OCI-LY7 (cell line): ENCODE data around the gene MTCL1. TPM values are rescaled to one million over a fixed set of nuclear protein-coding genes. Genes with fewer than 3 reads are reported as not detected.

Experiments used
- Bru-seq: library from RNA; stranded (reverse); fragments of 400-500 nt; gene quantifications from one replicate; lab custom pipeline; 2021; lab: Mats Ljungman, UMichigan
- BruChase-seq, 2 experiments: library from RNA; stranded (reverse); fragments of 400-500 nt; gene quantifications; one replicate each; lab custom pipeline; 2021; lab: Mats Ljungman, UMichigan
- BruUV-seq: library from RNA; stranded (reverse); fragments of 400-500 nt; replicated peaks from 2 replicates; lab custom pipeline; 2021; lab: Mats Ljungman, UMichigan
- CTCF ChIA-PET: fragments of 300-600 bp; sonication (Branson Sonifier 250); formaldehyde crosslinking; loops from one replicate; lab custom pipeline; 2022; ENCODE audit warnings: antibody characterized with exemption; ENCODE audit not compliant: unreplicated experiment; lab: Charles Lee
- POLR2A ChIA-PET: fragments of 300-600 bp; sonication (Branson Sonifier 250); formaldehyde crosslinking; loops from one replicate; lab custom pipeline; 2022; ENCODE audit warnings: antibody characterized with exemption; lab: Charles Lee
- DNase-seq: peaks from one replicate; pipeline ENCODE4 v3.0.0-alpha.2; 2015; ENCODE audit warnings: low spot score
- H2AFZ ChIP-seq: fragments of 200-600 bp; sonication (generic), shearing (Covaris generic); 2 replicates; pipeline ENCODE4 v1.6.1; 2014; ENCODE audit warnings: mild to moderate bottlenecking, antibody characterized with exemption, low read length, moderate library complexity
- H3K27ac ChIP-seq: fragments of 200-600 bp; sonication (generic); 2 replicates; pipeline ENCODE4 v1.5.1; 2014; ENCODE audit warnings: mixed run types, low read depth, mild to moderate bottlenecking, moderate library complexity, low read length, inconsistent platforms; ENCODE audit not compliant: poor library complexity, severe bottlenecking
- H3K36me3 ChIP-seq: fragments of 200-600 bp; sonication (generic); 2 replicates; pipeline ENCODE4 v1.6.1; 2014; ENCODE audit warnings: mild to moderate bottlenecking, antibody characterized with exemption, low read length, moderate library complexity, mixed read lengths; ENCODE audit not compliant: insufficient read depth
- H3K4me1 ChIP-seq: fragments of 200-600 bp; sonication (generic); 2 replicates; pipeline ENCODE4 v1.5.1; 2014; ENCODE audit warnings: mild to moderate bottlenecking, low read length; ENCODE audit not compliant: insufficient read depth, poor library complexity, severe bottlenecking
- H3K4me2 ChIP-seq: fragments of 200-600 bp; sonication (generic); 2 replicates; pipeline ENCODE4 v1.6.1; 2014; ENCODE audit warnings: mild to moderate bottlenecking, low read length
- H3K4me3 ChIP-seq: fragments of 200-600 bp; sonication (generic); 2 replicates; pipeline ENCODE4 v1.5.1; 2014; ENCODE audit warnings: mild to moderate bottlenecking, low read depth, low read length; ENCODE audit not compliant: poor library complexity, severe bottlenecking
- H3K79me2 ChIP-seq: fragments of 200-600 bp; sonication (generic); 2 replicates; pipeline ENCODE4 v1.6.1; 2016; ENCODE audit warnings: low read depth, mild to moderate bottlenecking, low read length, moderate library complexity, mixed read lengths; ENCODE audit not compliant: insufficient read depth
- H3K9me2 ChIP-seq: fragments of 200-600 bp; sonication (generic); 2 replicates; pipeline ENCODE4 v1.6.1; 2016; ENCODE audit warnings: mild to moderate bottlenecking, low read length, mixed read lengths; ENCODE audit not compliant: insufficient read depth
- H3K9me3 ChIP-seq: fragments of 200-600 bp; sonication (generic); 2 replicates; pipeline ENCODE4 v1.6.1; 2014; ENCODE audit warnings: mild to moderate bottlenecking, mixed run types, low read length, mixed read lengths
- H4K20me1 ChIP-seq: fragments of 200-600 bp; sonication (generic); 2 replicates; pipeline ENCODE4 v1.6.1; 2014; ENCODE audit warnings: mild to moderate bottlenecking, antibody characterized with exemption, low read length, moderate library complexity, mixed read lengths; ENCODE audit not compliant: insufficient read depth
- EZH2phosphoT487 ChIP-seq: fragments of 200-600 bp; sonication (generic); IDR thresholded peaks from 2 replicates; pipeline ENCODE4 v1.6.1; 2018; ENCODE audit warnings: low read depth, borderline replicate concordance, mild to moderate bottlenecking, mixed run types, antibody characterized with exemption, low read length, moderate library complexity, mixed read lengths
- intact Hi-C: fragments of 100-400 bp; cut with micrococcal nuclease; formaldehyde crosslinking; loops from one replicate; pipeline ENCODE4 v1.10.0; 2022; ENCODE audit not compliant: unreplicated experiment
- long read RNA-seq: library from polyadenylated mRNA; stranded (forward); transcript quantifications from one replicate; pipeline ENCODE4 v2.0.0, GENCODE V29; 2022
- total RNA-seq, 2 experiments: library from RNA; depleted of rRNA in 1 of 2; stranded (reverse); fragments of >200 nt in 1 of 2; shearing (Covaris generic) in 1 of 2; gene quantifications; 2 replicates each; pipeline ENCODE4 v1.2.3, GENCODE V29; 2014 to 2022
- TF ChIP-seq, protein P1 (sequence below): fragments of 200-600 bp; sonication (generic); conservative IDR thresholded peaks from 2 replicates; pipeline ENCODE4 v1.5.1; 2014; ENCODE audit warnings: mild to moderate bottlenecking, antibody characterized with exemption, low read length, moderate library complexity, mixed read lengths

The MTCL1 gene
- total RNA-seq (2014; rRNA removed; shearing (Covaris generic)), result 82.8 and 96.8 TPM in 2 replicates
- 159 and 170 TPM in 2 replicates for total RNA-seq (2022)
- Bru-seq, nascent RNA, result percentile 91 among the genes with signal in this experiment
- BruChase-seq, experiment 1, labeled RNA remaining after a 6-hour chase, result percentile 93 among the genes with signal in this experiment
- percentile 91 among the genes with signal in this experiment for BruChase-seq, experiment 2, labeled RNA remaining after a 2-hour chase
- long read RNA-seq, transcript MTCL1-216 (1 exons, 2,856 nt), result major isoform, 11 of 120 reads
- long read RNA-seq, partial matches to known transcripts, result 90 of 120 reads
- long read RNA-seq, other reads (novel, unspliced or antisense), result 18 of 120 reads

DNA sequence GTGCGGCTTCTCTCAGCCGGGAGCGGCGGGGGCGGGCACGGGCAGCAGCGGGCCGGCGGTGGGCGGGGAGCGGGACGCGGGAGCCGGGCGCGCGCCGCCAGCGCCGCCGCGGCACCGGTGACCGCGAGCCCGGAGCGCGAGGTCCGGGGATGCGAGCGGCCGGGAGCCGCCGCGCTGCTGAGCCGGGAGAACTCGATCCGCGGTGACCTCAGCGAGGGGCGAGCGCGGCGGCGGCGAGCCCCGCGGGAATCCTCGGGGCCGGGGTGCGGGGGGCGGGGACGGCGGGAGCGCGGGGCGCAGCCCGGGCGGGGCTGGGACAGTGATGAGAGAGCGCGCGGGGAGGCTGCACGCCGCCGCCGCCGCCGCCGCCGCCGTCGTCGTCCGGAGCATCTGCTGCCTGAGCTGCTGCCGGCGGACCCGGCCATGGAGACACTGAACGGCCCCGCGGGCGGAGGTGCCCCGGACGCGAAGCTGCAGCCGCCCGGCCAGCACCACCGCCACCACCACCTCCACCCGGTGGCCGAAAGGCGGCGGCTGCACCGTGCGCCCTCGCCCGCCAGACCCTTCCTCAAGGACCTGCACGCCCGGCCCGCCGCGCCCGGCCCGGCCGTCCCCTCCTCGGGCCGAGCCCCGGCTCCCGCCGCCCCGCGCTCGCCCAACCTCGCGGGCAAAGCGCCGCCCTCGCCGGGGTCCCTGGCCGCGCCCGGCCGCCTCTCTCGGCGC is at the start of gene MTCL1:
Gene MTCL1 (plus strand): TSS at position 319 of the 723 bp plus-strand sequence. CDS start 105 bp downstream, at position 424.
- POLR2A ChIA-PET, result interaction anchor here (1.0 kb wide), 1 partner anchor 67 kb away, joined by 4 read pairs; no protein-coding TSS in a partner anchor
- CTCF ChIA-PET, result no interaction called here
- peak within 1 kb of the TSS; percentile 73 for H3K27ac ChIP-seq
- no peaks in the 10 kb centered on the region for H3K9me3 ChIP-seq
- H3K36me3 ChIP-seq, result peaks cover 31% of the 10 kb centered on the region
- H3K4me2 ChIP-seq, result peak within 1 kb of the TSS; percentile 91
- H3K4me1 ChIP-seq, result peaks cover 30% of the 10 kb centered on the region
- BruUV-seq, result no TSS peak
- peak within 1 kb of the TSS; percentile 91 for H3K4me3 ChIP-seq
- TF ChIP-seq, protein P1, sequence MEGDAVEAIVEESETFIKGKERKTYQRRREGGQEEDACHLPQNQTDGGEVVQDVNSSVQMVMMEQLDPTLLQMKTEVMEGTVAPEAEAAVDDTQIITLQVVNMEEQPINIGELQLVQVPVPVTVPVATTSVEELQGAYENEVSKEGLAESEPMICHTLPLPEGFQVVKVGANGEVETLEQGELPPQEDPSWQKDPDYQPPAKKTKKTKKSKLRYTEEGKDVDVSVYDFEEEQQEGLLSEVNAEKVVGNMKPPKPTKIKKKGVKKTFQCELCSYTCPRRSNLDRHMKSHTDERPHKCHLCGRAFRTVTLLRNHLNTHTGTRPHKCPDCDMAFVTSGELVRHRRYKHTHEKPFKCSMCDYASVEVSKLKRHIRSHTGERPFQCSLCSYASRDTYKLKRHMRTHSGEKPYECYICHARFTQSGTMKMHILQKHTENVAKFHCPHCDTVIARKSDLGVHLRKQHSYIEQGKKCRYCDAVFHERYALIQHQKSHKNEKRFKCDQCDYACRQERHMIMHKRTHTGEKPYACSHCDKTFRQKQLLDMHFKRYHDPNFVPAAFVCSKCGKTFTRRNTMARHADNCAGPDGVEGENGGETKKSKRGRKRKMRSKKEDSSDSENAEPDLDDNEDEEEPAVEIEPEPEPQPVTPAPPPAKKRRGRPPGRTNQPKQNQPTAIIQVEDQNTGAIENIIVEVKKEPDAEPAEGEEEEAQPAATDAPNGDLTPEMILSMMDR, result no peak
- TF ChIP-seq EZH2phosphoT487, result no peak
- peaks cover 44% of the 10 kb centered on the region for H3K79me2 ChIP-seq
- H3K9me2 ChIP-seq, result no peaks in the 10 kb centered on the region
- peak; percentile 80 for DNase-seq
- H4K20me1 ChIP-seq, result peaks cover 6% of the 10 kb centered on the region
- H2AFZ ChIP-seq, result peak within 1 kb of the TSS; percentile 71
- intact Hi-C loops, result loop anchor here (5.0 kb wide), 1 partner anchor 432 kb away; the partner anchor contains the start of gene ANKRD12

DNA sequence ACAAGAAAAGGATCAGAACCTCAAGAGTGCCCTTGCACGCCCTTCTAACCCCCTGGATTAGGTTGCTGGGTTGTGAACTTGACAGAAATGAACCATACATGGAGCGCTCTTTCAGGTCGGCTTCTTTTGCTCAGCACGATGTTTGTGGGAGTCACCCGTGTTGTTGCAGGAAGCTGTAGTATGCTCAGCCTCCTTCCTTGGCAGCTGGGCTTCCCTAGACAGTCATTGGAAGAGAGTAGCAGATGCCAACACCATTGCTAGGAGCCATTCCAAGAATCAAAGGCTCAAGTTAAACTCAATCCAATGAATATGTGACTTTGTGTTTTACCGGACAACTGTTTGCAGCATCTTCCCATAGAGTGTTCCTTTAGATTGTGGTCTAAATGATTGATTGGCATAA is 49.1 kb upstream of the MTCL1 start:
- no peak overlapping the region for H3K4me3 ChIP-seq
- H3K9me3 ChIP-seq, result no peaks in the 10 kb centered on the region
- no peak overlapping the region for H3K27ac ChIP-seq
- CTCF ChIA-PET, result interaction anchor here (1.8 kb wide), 1 partner anchor 332 kb away, joined by 4 read pairs; no protein-coding TSS in a partner anchor
- H4K20me1 ChIP-seq, result no peaks in the 10 kb centered on the region
- TF ChIP-seq EZH2phosphoT487, result no peak
- TF ChIP-seq, protein P1, result no peak
- H3K79me2 ChIP-seq, result no peaks in the 10 kb centered on the region
- no TSS peak for BruUV-seq
- no peak for DNase-seq
- POLR2A ChIA-PET, result interaction anchor here (0.7 to 0.8 kb wide), 2 partner anchors 112 to 323 kb away, joined by 3 to 4 read pairs; no protein-coding TSS in a partner anchor
- H3K9me2 ChIP-seq, result no peaks in the 10 kb centered on the region
- no peak overlapping the region for H3K4me2 ChIP-seq
- peaks cover 6% of the 10 kb centered on the region for H3K4me1 ChIP-seq
- intact Hi-C loops, result loop anchor here (5.0 kb wide), 1 partner anchor 401 kb away; no protein-coding TSS in a partner anchor
- H3K36me3 ChIP-seq, result no peaks in the 10 kb centered on the region
- H2AFZ ChIP-seq, result no peak overlapping the region
